Ectodermal cell (in vitro differentiated cells): Measurements from ENCODE around the gene CHST9.

Source experiments
- H3K27ac ChIP-seq: 2 replicates; pipeline ENCODE4 v1.7.0; 2013; ENCODE audit warnings: mild to moderate bottlenecking, low read depth, low read length; ENCODE audit not compliant: insufficient read depth, poor library complexity, severe bottlenecking
- H3K27me3 ChIP-seq: 2 replicates; pipeline ENCODE4 v1.7.0; 2013; ENCODE audit warnings: mild to moderate bottlenecking, low read length; ENCODE audit not compliant: insufficient read depth, control insufficient read depth, poor library complexity, severe bottlenecking
- H3K36me3 ChIP-seq: one replicate; pipeline ENCODE4 v1.7.0; 2013; ENCODE audit warnings: low read length; ENCODE audit not compliant: control insufficient read depth, insufficient read depth
- H3K4me1 ChIP-seq: one replicate; pipeline ENCODE4 v1.7.0; 2013; ENCODE audit warnings: low read length; ENCODE audit not compliant: control insufficient read depth, insufficient read depth
- H3K4me3 ChIP-seq: 2 replicates; pipeline ENCODE4 v1.7.0; 2013; ENCODE audit warnings: low read depth, low read length, control low read depth; ENCODE audit not compliant: insufficient read depth
- H3K9me3 ChIP-seq: 2 replicates; pipeline ENCODE4 v1.7.0; 2013; ENCODE audit warnings: mild to moderate bottlenecking, low read length, moderate library complexity; ENCODE audit not compliant: control insufficient read depth
- WGBS, 2 experiments: methylation state at CpG; one replicate each; pipeline ENCODE4 v1.1.7; 2013; ENCODE audit warnings: missing lambda C conversion rate in 2 of 2; 5-methylcytosine and 5-hydroxymethylcytosine counted together

CHST9 gene

DNA sequence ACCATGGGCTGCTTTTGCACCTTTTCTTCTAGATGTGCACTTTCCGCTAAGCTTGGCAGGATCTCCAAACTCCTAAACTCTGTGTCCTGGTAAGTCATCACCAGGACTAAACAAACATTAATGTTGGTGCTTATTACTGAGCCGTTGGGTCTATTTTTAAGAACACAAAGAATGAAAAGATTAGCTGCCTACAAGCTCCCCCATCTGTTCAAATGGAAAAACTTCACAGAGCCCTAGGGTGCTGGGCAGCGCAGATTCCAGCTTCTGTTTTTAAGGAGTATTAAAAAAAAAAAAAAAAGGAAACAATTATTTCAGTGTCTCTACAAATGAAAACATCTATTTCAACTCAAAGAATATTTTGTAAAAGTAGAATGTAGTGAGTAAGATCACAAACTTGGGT, 221.8 kb downstream of the CHST9 start:
- Histone ChIP-seq H3K36me3 (no peaks in the 10 kb centered on the region), H3K4me1 (no peaks in the 10 kb centered on the region), H3K4me3 (no peak overlapping the region), H3K27ac (no peak overlapping the region), H3K9me3 (no peaks in the 10 kb centered on the region), H3K27me3 (no peaks in the 10 kb centered on the region)
- 66 to 77% methylated on average over 2 of the region's 3 CpGs for WGBS, 2 experiments

DNA sequence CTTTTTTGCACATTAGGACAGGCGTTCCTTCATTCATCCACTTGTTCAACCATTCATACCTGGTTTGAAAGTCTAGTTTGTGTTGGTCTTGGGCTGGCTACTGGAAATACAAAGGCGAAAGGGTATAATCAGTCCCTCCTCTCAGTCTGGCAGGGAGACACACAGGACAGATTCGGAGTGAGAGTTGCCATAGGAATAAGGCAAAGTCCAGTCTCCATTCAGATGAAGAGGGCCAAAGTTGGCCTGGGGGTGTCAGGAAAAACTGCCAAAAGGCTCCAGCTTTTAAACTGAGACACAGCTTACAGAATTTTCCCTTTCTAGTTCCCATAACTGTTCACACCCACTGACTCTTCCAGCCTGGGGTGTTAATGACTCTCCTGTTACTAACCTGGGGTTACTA, 223.3 kb downstream of the CHST9 start:
- WGBS, 2 experiments, result 90 to 95% methylated on average over 3 of the region's 3 CpGs
- no peaks in the 10 kb centered on the region for H3K27me3 ChIP-seq
- peaks cover 4% of the 10 kb centered on the region for H3K4me1 ChIP-seq

GRCh38 chr18:26960911-26961310, 224.2 kb downstream of the CHST9 start:
- WGBS, 2 experiments, result 96 to 100% methylated on average over 2 to 4 of the region's 4 CpGs
- H3K9me3 ChIP-seq, result no peaks in the 10 kb centered on the region

More for the DNA sequence above, 223.3 kb downstream of the CHST9 start:
- no peak overlapping the region for H3K4me3 ChIP-seq
- H3K27ac ChIP-seq, result no peak overlapping the region
- no peaks in the 10 kb centered on the region for H3K36me3 ChIP-seq
- H3K9me3 ChIP-seq, result no peaks in the 10 kb centered on the region

GRCh38 chr18:26956863-26957262, 228.2 kb downstream of the CHST9 start:
- no peaks in the 10 kb centered on the region for H3K36me3 ChIP-seq
- H3K9me3 ChIP-seq, result no peaks in the 10 kb centered on the region
- no peak overlapping the region for H3K27ac ChIP-seq
- no peaks in the 10 kb centered on the region for H3K27me3 ChIP-seq
- H3K4me1 ChIP-seq, result peaks cover 7% of the 10 kb centered on the region
- WGBS, 2 experiments, result 1% methylated on average over 3 to 4 of the region's 4 CpGs
- H3K4me3 ChIP-seq, result no peak overlapping the region

More at GRCh38 chr18:26960911-26961310, 224.2 kb downstream of the CHST9 start:
- no peaks in the 10 kb centered on the region for H3K27me3 ChIP-seq
- H3K27ac ChIP-seq, result no peak overlapping the region
- H3K4me1 ChIP-seq, result peaks cover 7% of the 10 kb centered on the region
- H3K36me3 ChIP-seq, result no peaks in the 10 kb centered on the region
- H3K4me3 ChIP-seq, result no peak overlapping the region

GRCh38 chr18:26948703-26949102, 236.4 kb downstream of the CHST9 start:
- Histone ChIP-seq H3K9me3 (no peaks in the 10 kb centered on the region), H3K4me3 (no peak overlapping the region), H3K27me3 (no peaks in the 10 kb centered on the region), H3K27ac (no peak overlapping the region), H3K36me3 (no peaks in the 10 kb centered on the region), H3K4me1 (no peaks in the 10 kb centered on the region)
- WGBS, 2 experiments, result 75 to 79% methylated on average over 4 of the region's 4 CpGs

- WGBS, 2 experiments, result 93 to 96% methylated on average over 2 of the region's 3 CpGs
- Histone ChIP-seq H3K36me3 (no peaks in the 10 kb centered on the region), H3K4me3 (no peak overlapping the region), H3K9me3 (no peaks in the 10 kb centered on the region), H3K27ac (no peak overlapping the region), H3K4me1 (no peaks in the 10 kb centered on the region), H3K27me3 (no peaks in the 10 kb centered on the region)
Measured at GRCh38 chr18:26943906-26944305, 241.2 kb downstream of the CHST9 start.

- Histone ChIP-seq H3K4me1 (no peaks in the 10 kb centered on the region), H3K9me3 (no peaks in the 10 kb centered on the region), H3K27me3 (no peaks in the 10 kb centered on the region), H3K27ac (no peak overlapping the region), H3K36me3 (no peaks in the 10 kb centered on the region), H3K4me3 (no peak overlapping the region)
- WGBS, 2 experiments, result 93% methylated on average over 4 to 5 of the region's 6 CpGs
Measured at GRCh38 chr18:26941584-26941983, 243.5 kb downstream of the CHST9 start.

- WGBS, 2 experiments, result 91 to 96% methylated on average over 5 of the region's 5 CpGs
- H3K9me3 ChIP-seq, result no peaks in the 10 kb centered on the region
Measured at GRCh38 chr18:26940744-26941398, 244.2 kb downstream of the CHST9 start.

DNA sequence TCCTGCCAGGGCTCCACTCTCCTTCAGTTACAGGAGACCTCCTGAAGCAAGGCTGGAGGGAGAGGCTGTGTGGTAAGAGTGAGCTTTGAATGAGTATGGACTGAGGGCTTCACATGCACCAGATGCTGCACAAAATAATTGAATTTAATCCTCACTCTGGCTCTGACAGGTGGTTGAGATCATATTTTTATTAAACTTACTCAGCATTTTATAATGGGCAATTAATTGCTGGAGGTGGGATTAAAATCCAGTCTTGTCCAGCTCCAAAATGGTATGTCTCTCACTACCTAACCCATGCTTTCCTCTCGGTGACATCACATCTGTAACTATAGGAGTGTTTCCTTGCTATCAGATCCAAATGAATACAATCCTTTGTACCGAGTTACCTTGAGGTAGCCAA, 253.4 kb downstream of the CHST9 start:
- H3K4me3 ChIP-seq, result no peak overlapping the region
- H3K27ac ChIP-seq, result no peak overlapping the region
- H3K27me3 ChIP-seq, result no peaks in the 10 kb centered on the region
- no peaks in the 10 kb centered on the region for H3K9me3 ChIP-seq
- no peaks in the 10 kb centered on the region for H3K4me1 ChIP-seq
- H3K36me3 ChIP-seq, result no peaks in the 10 kb centered on the region
- 91 to 94% methylated on average over 2 of the region's 2 CpGs for WGBS, 2 experiments

More at GRCh38 chr18:26940744-26941398, 244.2 kb downstream of the CHST9 start:
- no peaks in the 10 kb centered on the region for H3K4me1 ChIP-seq
- no peak overlapping the region for H3K4me3 ChIP-seq
- H3K27me3 ChIP-seq, result no peaks in the 10 kb centered on the region
- no peaks in the 10 kb centered on the region for H3K36me3 ChIP-seq
- no peak overlapping the region for H3K27ac ChIP-seq

DNA sequence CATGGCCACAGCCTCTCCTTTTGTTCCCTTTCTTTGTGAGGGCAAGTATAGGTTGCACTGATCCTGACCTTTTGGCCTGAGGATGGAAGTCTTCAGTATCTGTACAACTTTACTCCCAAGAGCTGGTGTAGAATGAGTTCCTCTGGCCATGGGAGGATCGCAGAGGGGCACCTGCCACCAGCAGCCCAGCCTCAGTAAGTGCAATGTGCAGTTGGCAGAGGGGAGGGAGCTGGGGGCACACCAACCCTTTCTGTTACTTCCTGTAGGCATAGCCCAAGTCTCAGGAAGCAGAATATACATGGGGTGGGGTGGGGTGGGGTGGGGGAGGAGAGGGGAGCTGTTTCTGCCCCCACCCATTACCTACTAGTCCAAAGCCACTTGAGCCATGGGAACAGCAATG, 254.5 kb downstream of the CHST9 start:
- H3K4me1 ChIP-seq, result no peaks in the 10 kb centered on the region
- no peaks in the 10 kb centered on the region for H3K9me3 ChIP-seq
- no peaks in the 10 kb centered on the region for H3K36me3 ChIP-seq
- H3K27me3 ChIP-seq, result no peaks in the 10 kb centered on the region
- 0 to 13% methylated on average over 1 of the region's 1 CpG for WGBS, 2 experiments
- no peak overlapping the region for H3K4me3 ChIP-seq
- H3K27ac ChIP-seq, result no peak overlapping the region
